Raji (cell line): ENCODE measurements around the gene TTC38.
A peak's percentile ranks its signal among the peaks of the same experiment; 100 is the strongest.

Experiments used
- POLR2A ChIP-seq: IDR thresholded peaks from 2 replicates; pipeline ENCODE4 v1.6.1; 2011; ENCODE audit warnings: low read depth, low read length, control low read depth; ENCODE audit not compliant: insufficient read depth

TTC38 gene

GRCh38 chr22:46262449-46263215 is 5.2 kb upstream of the TTC38 start:
- TF ChIP-seq POLR2A = no peak

- no peak for TF ChIP-seq POLR2A
Measured at GRCh38 chr22:46263216-46263590, 4.6 kb upstream of the TTC38 start, which contains the start of gene PKDREJ. Gene PKDREJ (minus strand): TSS chr22:46263343. CDS start chr22:46263322, 21 bp downstream.

- no peak for TF ChIP-seq POLR2A
Measured at GRCh38 chr22:46269564-46269963, 1.8 kb downstream of the TTC38 start.

- no peak for TF ChIP-seq POLR2A
Measured at GRCh38 chr22:46272196-46272595, 4.4 kb downstream of the TTC38 start.

GRCh38 chr22:46272762-46273431 is 5.1 kb downstream of the TTC38 start:
- no peak for TF ChIP-seq POLR2A

- TF ChIP-seq POLR2A = no peak
Measured at GRCh38 chr22:46273432-46274148, 5.8 kb downstream of the TTC38 start.

GRCh38 chr22:46274381-46274780 is 6.6 kb downstream of the TTC38 start:
- TF ChIP-seq POLR2A = no peak

GRCh38 chr22:46275455-46276122 is 7.8 kb downstream of the TTC38 start:
- TF ChIP-seq POLR2A = no peak

GRCh38 chr22:46276563-46276962 is 8.8 kb downstream of the TTC38 start:
- TF ChIP-seq POLR2A = no peak

GRCh38 chr22:46278656-46279645 is 11.1 kb downstream of the TTC38 start:
- no peak for TF ChIP-seq POLR2A

GRCh38 chr22:46280063-46280817 is 12.4 kb downstream of the TTC38 start:
- no peak for TF ChIP-seq POLR2A

- TF ChIP-seq POLR2A = 0 out of 2 replicates have a peak, but pooled peaks have one; percentile 26
Measured at GRCh38 chr22:46280999-46281623, 13.3 kb downstream of the TTC38 start.
